ENCODE results near the gene TNS3.

The TNS3 gene

GRCh38 chr7:47366960-47367359, 215.0 kb downstream of the TNS3 start:
- no peak for DNase-seq

- DNase-seq = no peak
Measured at GRCh38 chr7:47366211-47366610, 215.7 kb downstream of the TNS3 start.

GRCh38 chr7:47362984-47363383, 218.9 kb downstream of the TNS3 start:
- DNase-seq = no peak

- DNase-seq = no peak
Measured at GRCh38 chr7:47361746-47362215, 220.1 kb downstream of the TNS3 start.

- no peak for DNase-seq
Measured at GRCh38 chr7:47361236-47361635, 220.7 kb downstream of the TNS3 start.

GRCh38 chr7:47360301-47360900, 221.5 kb downstream of the TNS3 start:
- DNase-seq = no peak

GRCh38 chr7:47358944-47359588, 222.8 kb downstream of the TNS3 start:
- no peak for DNase-seq

- DNase-seq = no peak
Measured at GRCh38 chr7:47358357-47358756, 223.6 kb downstream of the TNS3 start.

GRCh38 chr7:47357863-47358262, 224.0 kb downstream of the TNS3 start:
- DNase-seq = no peak

- DNase-seq = no peak
Measured at GRCh38 chr7:47357361-47357760, 224.6 kb downstream of the TNS3 start.

- DNase-seq = no peak
Measured at GRCh38 chr7:47356261-47356660, 225.7 kb downstream of the TNS3 start.

- DNase-seq = no peak
Measured at GRCh38 chr7:47355684-47356083, 226.2 kb downstream of the TNS3 start.

- no peak for DNase-seq
Measured at GRCh38 chr7:47354831-47355541, 226.9 kb downstream of the TNS3 start.

- no peak for DNase-seq
Measured at GRCh38 chr7:47354071-47354470, 227.8 kb downstream of the TNS3 start.

GRCh38 chr7:47352394-47352968, 229.4 kb downstream of the TNS3 start:
- no peak for DNase-seq

GRCh38 chr7:47351233-47352154, 230.4 kb downstream of the TNS3 start:
- no peak for DNase-seq

GRCh38 chr7:47350425-47350824, 231.5 kb downstream of the TNS3 start:
- DNase-seq = no peak

GRCh38 chr7:47349401-47349800, 232.5 kb downstream of the TNS3 start:
- DNase-seq = no peak

- DNase-seq = no peak
Measured at GRCh38 chr7:47347816-47348385, 234.0 kb downstream of the TNS3 start.

GRCh38 chr7:47347346-47347745, 234.6 kb downstream of the TNS3 start:
- DNase-seq = no peak

- no peak for DNase-seq
Measured at GRCh38 chr7:47346377-47346914, 235.5 kb downstream of the TNS3 start.
